GM12878 (cell line): ENCODE measurements around the gene NODAL.
A peak's percentile ranks its signal among the peaks of the same experiment; 100 is the strongest.

Experiments used
- CTCF ChIP-seq, 3 experiments: IDR thresholded peaks in 2 of 3; conservative IDR thresholded peaks in 1 of 3; 2 replicates each; pipeline ENCODE4 v1.5.1; 2011; ENCODE audit warnings: low read depth in 3 of 3, low read length in 3 of 3, mild to moderate bottlenecking in 3 of 3, control low read depth in 2 of 3, moderate library complexity in 2 of 3, inconsistent platforms in 1 of 3, mixed read lengths in 1 of 3; ENCODE audit not compliant: control insufficient read depth in 2 of 3, insufficient read depth in 1 of 3; ENCODE audit errors: extremely low read depth in 1 of 3
- MEF2B ChIP-seq: fragments of 450-650 bp; IDR thresholded peaks from 2 replicates; pipeline ENCODE4 v1.6.1; 2018; ENCODE audit warnings: mild to moderate bottlenecking, moderate library complexity; ENCODE audit not compliant: partially characterized antibody, poor library complexity, severe bottlenecking
- ZSCAN29 ChIP-seq: fragments of 450-650 bp; IDR thresholded peaks from 2 replicates; pipeline ENCODE4 v1.6.1; 2017; ENCODE audit warnings: mild to moderate bottlenecking, moderate library complexity

GRCh38 chr10:70430493-70431445, 10.7 kb downstream of the NODAL start:
- TF ChIP-seq MEF2B: no peak
- no peak for TF ChIP-seq ZSCAN29
- peak in 1 of 3 experiments; percentile 3; a peak in 1 of 6 replicates for TF ChIP-seq CTCF (IDR thresholded peaks at IDR 0.05 in 2 of 3, conservative IDR thresholded peaks at IDR 0.05 in 1 of 3; ENCODE audit: control insufficient read depth in 2 of 3, extremely low read depth in 1 of 3, insufficient read depth in 1 of 3, low read depth in 3 of 3, low read length in 3 of 3)
